ENCODE results near the gene SH3D21. TPM values are rescaled to one million over a fixed set of nuclear protein-coding genes. Genes with fewer than 3 reads are reported as not detected.

SH3D21 gene
- 10 to 100 TPM; 13.9 to 21.4 (median 16.6) TPM for polyA plus RNA-seq (ENCODE audit: insufficient read length in 3 of 3)

GRCh38 chr1:36306210-36306901, at the start of gene SH3D21:
TSS of gene SH3D21 (plus strand) at chr1:36306368. CDS start at chr1:36306421, 53 bp downstream.
- DNase-seq (ENCODE audit: low read depth in 3 of 3, low spot score in 2 of 3) = no peak

- no peak for DNase-seq (ENCODE audit: low read depth in 3 of 3, low spot score in 2 of 3)
Measured at GRCh38 chr1:36256558-36257374, 49.4 kb upstream of the SH3D21 start.

- no peak for DNase-seq (ENCODE audit: low read depth in 3 of 3, low spot score in 2 of 3)
Measured at GRCh38 chr1:36257375-36257767, 48.8 kb upstream of the SH3D21 start.

GRCh38 chr1:36258960-36259344, 47.2 kb upstream of the SH3D21 start:
- DNase-seq (ENCODE audit: low read depth in 3 of 3, low spot score in 2 of 3) = no peak

DNA sequence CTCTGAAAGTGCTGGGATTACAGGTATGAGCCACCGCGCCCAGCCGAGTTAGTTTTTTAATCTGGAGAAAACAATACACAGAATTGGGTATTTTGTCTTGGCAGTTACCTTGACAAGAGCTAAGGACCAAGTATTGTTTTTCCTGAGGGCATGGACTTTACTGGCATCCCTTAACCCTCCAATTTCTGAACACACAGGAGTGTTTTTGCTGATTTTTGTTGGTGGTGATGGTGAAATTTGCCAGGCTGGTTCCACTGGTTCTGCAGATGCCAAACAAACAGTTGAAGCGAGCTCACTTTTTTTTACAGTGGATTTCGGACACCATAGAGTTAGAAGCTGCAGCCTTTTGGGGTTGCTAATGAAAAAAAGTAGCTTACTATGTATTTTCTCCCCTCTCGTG, 37.2 kb upstream of the SH3D21 start:
- no peak for DNase-seq (ENCODE audit: low read depth in 3 of 3, low spot score in 2 of 3)

DNA sequence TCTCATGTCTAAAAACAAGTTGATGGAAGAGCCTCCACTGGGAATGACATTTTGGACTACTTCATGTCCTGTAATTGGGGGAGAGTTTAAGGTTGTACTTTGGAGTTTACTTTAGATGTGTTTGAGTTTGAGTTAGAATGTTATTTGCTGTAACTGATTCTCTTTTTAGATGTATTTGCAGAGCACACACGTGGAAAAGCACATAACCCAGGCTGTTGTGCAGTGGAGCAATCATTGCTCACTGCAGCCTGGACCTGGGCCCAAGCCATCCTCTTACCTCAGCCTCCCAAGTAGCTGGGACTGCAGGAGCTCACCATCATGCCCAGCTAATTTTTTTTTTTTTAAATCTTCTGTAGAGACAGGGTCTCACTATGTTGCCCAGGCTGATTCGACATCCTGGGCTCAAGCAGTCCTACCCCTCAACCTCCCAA, 36.7 kb upstream of the SH3D21 start:
- no peak for DNase-seq (ENCODE audit: low read depth in 3 of 3, low spot score in 2 of 3)

GRCh38 chr1:36273024-36273423, 33.1 kb upstream of the SH3D21 start:
- DNase-seq (ENCODE audit: low read depth in 3 of 3, low spot score in 2 of 3) = no peak

- DNase-seq (ENCODE audit: low read depth in 3 of 3, low spot score in 2 of 3) = no peak
Measured at GRCh38 chr1:36274201-36274600, 32.0 kb upstream of the SH3D21 start.

DNA sequence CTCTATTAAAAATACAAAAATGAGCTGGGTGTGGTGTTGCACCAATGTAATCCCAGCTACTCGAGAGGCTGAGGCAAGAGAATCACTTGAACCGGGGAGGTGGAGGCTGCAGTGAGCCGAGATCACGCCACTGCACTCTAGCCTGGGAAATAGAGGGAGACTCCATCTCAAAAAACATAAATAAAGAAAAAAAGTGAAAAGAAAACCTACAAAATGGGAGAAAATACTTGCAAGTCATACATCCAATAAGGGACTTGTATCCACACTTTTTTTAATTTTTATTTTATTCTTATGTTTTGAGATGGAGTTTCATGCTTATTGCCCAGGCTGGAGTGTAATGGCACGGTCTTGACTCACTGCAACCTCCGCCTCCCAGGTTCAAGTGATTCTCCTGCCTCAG, 29.5 kb upstream of the SH3D21 start:
- DNase-seq (ENCODE audit: low read depth in 3 of 3, low spot score in 2 of 3) = no peak

DNA sequence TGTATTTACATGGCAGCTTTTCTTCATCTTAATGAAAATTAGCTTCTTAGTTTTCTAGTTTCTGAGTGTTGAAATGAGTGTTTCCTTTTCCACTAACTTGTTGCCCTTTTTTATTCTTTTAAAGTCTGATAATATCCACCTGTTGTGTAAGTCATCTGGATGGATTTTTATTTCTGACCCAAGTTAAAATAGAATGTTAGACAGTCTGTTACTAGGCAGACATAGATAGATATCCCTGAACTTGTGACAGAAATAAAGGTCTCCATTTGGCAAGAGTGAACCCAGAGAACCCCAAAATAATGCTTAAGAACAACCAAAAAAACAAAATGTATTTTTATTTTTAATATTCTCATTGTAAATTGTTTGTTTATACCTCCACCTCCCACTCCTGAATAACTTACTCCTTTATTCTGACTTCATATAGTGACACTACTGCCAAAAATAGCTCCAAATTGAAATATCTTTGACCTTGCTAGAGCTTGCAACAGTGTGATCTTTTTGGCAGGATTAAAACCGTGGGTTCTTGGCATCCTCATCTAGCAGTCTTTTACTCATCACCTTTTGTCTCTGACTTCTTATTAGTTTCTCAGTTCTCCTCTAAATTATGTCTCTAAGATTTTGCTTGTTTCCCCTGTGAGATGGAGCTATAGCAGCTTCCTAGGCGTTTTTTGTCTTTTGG, 26.9 kb upstream of the SH3D21 start:
- no peak for DNase-seq (ENCODE audit: low read depth in 3 of 3, low spot score in 2 of 3)

DNA sequence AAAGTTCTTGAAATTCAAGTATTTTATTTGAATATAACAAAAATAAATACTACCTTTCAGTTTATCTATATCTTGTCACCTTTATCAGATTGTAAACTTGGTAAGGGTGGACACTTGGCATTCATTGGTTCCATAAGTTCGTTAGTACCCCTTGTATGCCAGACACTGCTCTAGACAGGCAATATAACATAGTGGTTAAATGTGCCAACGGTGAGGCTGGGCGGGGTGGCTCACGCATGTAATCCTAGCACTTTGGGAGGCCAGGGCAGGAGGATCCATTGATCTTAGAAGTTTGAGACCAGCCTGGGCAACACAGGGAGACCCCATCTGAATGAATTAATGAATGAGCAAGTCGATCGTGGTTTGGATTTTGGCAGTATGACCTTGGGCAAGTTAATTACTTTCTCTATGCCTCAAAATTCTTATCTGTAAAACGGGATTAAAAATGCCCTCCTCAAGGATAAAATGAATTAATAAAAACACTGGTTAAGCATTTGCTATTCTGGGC, 26.3 kb upstream of the SH3D21 start:
- no peak for DNase-seq (ENCODE audit: low read depth in 3 of 3, low spot score in 2 of 3)

- DNase-seq (ENCODE audit: low read depth in 3 of 3, low spot score in 2 of 3) = no peak
Measured at GRCh38 chr1:36284061-36284460, 22.1 kb upstream of the SH3D21 start.

- no peak for DNase-seq (ENCODE audit: low read depth in 3 of 3, low spot score in 2 of 3)
Measured at GRCh38 chr1:36284517-36284916, 21.7 kb upstream of the SH3D21 start.

GRCh38 chr1:36285443-36286101, 20.6 kb upstream of the SH3D21 start:
- peak; percentile 69 to 75 (median 70) for DNase-seq (ENCODE audit: low read depth in 3 of 3, low spot score in 2 of 3)

GRCh38 chr1:36286802-36287201, 19.4 kb upstream of the SH3D21 start:
- DNase-seq (ENCODE audit: low read depth in 3 of 3, low spot score in 2 of 3) = no peak

GRCh38 chr1:36287595-36287994, 18.6 kb upstream of the SH3D21 start:
- DNase-seq (ENCODE audit: low read depth in 3 of 3, low spot score in 2 of 3) = no peak

DNA sequence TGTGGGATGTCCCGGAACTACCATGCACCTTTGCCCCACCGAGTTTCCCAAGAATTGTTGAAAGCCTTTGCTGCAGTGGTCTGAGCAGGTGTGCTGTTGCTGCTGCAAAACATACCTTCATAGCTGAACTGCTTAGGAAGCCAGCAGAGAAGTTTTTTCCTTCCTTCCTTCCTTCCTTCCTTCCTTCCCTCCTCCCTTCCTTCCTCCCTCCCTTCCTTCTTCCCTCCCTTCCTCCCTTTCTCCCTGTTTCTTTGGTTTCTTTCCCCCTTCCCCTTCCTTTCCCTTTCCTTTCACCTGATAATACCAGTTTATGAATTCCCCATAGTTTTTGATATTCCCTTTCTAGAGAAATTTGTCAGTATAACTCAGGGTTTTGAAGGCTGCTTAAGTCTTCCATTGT, 10.8 kb upstream of the SH3D21 start:
- no peak for DNase-seq (ENCODE audit: low read depth in 3 of 3, low spot score in 2 of 3)

GRCh38 chr1:36297062-36297461, 9.1 kb upstream of the SH3D21 start:
- DNase-seq (ENCODE audit: low read depth in 3 of 3, low spot score in 2 of 3) = no peak

DNA sequence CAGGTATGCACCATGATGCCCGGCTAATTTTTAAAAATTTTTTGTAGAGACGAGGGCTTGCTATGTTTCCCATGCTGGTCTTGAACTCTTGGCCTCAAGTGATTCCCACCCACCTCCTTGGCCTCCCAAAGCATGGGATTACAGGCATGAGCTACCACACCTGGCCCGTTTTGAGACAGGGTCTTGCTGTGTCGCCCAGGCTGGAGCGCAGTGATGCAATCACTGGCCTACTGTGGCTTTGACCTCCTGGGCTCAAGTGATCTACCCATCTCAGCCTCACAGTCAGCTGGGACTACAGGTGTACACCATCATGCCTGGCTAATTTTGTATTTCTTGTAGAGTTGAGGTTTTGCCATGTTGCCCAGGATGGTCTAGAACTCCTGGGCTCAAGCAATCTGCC, 7.5 kb upstream of the SH3D21 start:
- DNase-seq (ENCODE audit: low read depth in 3 of 3, low spot score in 2 of 3) = no peak

- DNase-seq (ENCODE audit: low read depth in 3 of 3, low spot score in 2 of 3) = no peak
Measured at GRCh38 chr1:36300526-36300925, 5.6 kb upstream of the SH3D21 start.

GRCh38 chr1:36301220-36301619, 4.9 kb upstream of the SH3D21 start:
- DNase-seq (ENCODE audit: low read depth in 3 of 3, low spot score in 2 of 3) = no peak

Data from right renal cortex interstitium (tissue), 3 donors.